ENCODE measurements around the gene NHSL1. TPM values are rescaled to one million over a fixed set of nuclear protein-coding genes. Genes with fewer than 3 reads are reported as not detected.

The NHSL1 gene
- total RNA-seq, 1 donor: 17.8 TPM

DNA sequence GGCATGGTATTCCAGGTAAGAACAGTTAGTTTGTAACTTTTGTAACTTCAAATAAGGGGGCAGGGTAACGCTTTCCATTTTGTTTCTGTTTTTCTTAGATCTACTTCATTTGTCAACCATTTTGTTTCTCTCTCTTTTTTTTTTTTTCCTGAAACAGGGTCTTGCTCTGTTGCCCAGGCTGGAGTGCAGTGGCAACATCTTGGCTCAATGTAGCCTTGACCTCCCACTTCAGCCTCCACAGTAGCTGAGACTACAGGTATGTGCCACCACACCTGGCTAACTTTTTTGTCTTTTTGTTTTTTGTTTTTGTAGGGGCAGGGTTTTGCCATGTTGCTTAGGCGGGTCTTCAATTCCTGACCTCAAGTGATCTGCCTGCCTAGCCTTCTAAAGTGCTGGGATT lies 32.1 kb upstream of the NHSL1 start:
- DNase-seq (ENCODE audit: low read depth): no peak
- no peak for TF ChIP-seq CTCF (IDR thresholded peaks at IDR 0.05; ENCODE audit: insufficient read depth, low read length)
- no peak overlapping the region for H3K4me3 ChIP-seq (ENCODE audit: low read depth, low read length)

DNA sequence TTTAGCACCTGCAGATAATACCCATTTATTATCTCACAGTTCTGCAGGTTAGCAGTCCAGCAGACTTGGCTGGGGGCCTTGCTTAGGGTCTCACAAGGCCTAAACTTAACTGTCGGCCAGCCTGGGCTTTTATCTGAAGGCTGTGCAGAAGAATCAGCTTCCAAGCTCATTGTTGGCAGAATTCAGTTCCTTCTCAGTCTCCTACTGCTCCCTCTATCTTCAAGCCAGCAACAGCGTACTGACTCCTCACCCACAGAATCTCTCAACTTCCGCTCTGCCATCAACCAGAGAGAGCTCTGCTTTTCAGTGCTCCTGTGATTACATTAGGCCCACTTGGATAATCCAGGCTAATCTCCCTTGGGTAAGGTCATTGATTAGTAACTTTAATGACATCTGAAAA lies 30.2 kb upstream of the NHSL1 start:
- TF ChIP-seq CTCF (IDR thresholded peaks at IDR 0.05; ENCODE audit: insufficient read depth, low read length): peak; percentile 37

DNA sequence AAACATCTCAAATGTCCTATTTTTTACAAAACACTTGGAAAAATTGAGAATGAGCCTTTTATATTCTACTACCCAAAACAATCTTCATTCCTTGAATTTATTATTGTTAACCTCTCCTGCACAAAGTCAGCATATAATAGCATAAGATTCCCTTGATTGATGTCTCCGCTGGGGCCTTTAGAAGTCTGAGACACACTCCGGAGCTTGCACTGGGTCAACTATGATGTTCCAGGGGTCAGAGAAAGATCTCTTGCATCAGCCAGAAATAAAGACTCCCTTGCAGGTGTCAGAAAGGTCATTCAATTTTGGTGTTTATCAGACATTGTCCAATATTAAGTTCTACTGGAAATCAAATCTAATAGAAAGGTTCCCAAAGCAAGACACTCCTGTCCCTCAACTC lies 29.7 kb upstream of the NHSL1 start:
- no peak overlapping the region for H3K4me3 ChIP-seq (ENCODE audit: low read depth, low read length)
- no peak for TF ChIP-seq CTCF (IDR thresholded peaks at IDR 0.05; ENCODE audit: insufficient read depth, low read length)
- no peak for DNase-seq (ENCODE audit: low read depth)

More for the DNA sequence above, 30.2 kb upstream of the NHSL1 start:
- no peak overlapping the region for H3K4me3 ChIP-seq (ENCODE audit: low read depth, low read length)
- DNase-seq (ENCODE audit: low read depth): no peak

DNA sequence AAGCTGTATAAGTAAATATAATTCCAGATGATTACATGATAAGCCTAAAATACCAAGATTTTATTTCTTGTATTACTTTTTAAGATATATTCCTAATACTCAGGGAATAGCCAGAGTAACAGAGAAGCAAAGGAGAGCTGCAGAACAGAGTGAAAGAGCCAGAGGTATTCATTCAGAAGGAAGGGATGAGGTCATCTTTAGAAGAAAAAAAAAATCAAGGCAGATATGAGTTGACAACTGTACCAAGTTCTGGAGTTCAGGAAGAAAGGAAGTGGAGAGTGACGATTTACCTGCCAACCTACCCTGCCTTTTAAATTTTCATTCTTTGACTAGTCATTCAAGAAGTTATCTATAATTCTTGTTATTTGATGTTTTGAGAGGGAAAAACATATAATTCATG lies 28.8 kb upstream of the NHSL1 start:
- no peak overlapping the region for H3K4me3 ChIP-seq (ENCODE audit: low read depth, low read length)
- no peak for TF ChIP-seq CTCF (IDR thresholded peaks at IDR 0.05; ENCODE audit: insufficient read depth, low read length)
- no peak for DNase-seq (ENCODE audit: low read depth)

GRCh38 chr6:138527411-138528088 lies 28.3 kb upstream of the NHSL1 start:
- TF ChIP-seq CTCF (IDR thresholded peaks at IDR 0.05; ENCODE audit: insufficient read depth, low read length): no peak
- peak; percentile 59 for DNase-seq (ENCODE audit: low read depth)
- H3K4me3 ChIP-seq (ENCODE audit: low read depth, low read length): no peak overlapping the region

DNA sequence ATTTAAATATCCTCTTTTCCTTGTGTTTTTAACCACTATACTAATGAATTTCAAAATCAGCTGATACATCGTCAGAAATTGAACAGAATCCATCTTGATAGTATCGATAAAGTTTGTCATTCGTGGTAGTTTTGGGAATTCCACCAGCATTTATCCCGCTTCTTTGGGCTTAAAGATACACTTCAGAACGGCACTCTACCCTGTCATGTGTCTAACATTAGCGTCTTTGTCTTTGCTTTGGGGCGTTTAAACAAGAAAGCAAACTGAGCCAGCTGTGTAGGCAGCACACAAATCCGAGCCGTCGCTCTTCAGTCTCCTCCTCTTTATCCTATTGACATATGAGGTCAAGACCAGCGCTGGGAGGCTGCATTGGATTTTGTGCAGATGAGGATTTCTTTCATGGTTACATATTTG lies 27.5 kb upstream of the NHSL1 start:
- no peak for TF ChIP-seq CTCF (IDR thresholded peaks at IDR 0.05; ENCODE audit: insufficient read depth, low read length)
- DNase-seq (ENCODE audit: low read depth): peak; percentile 19
- H3K4me3 ChIP-seq (ENCODE audit: low read depth, low read length): peak overlapping the region; percentile 1

GRCh38 chr6:138525355-138525754 lies 26.1 kb upstream of the NHSL1 start:
- DNase-seq (ENCODE audit: low read depth): no peak
- no peak overlapping the region for H3K4me3 ChIP-seq (ENCODE audit: low read depth, low read length)
- TF ChIP-seq CTCF (IDR thresholded peaks at IDR 0.05; ENCODE audit: insufficient read depth, low read length): no peak
